ENCODE measurements around the gene APP. TPM values are rescaled to one million over a fixed set of nuclear protein-coding genes. Genes with fewer than 3 reads are reported as not detected.
"Not testable (repeated sequence)": the region's sequence is repeated elsewhere in the genome, so short reads cannot be mapped to it uniquely, and the experiment has no call there.

Gene APP
- total RNA-seq, 2 donors from 2014 or later: 460 to 557 TPM

GRCh38 chr21:26013970-26014369 lies 156.6 kb downstream of the APP start:
- Histone ChIP-seq H3K27me3 (ENCODE audit: control insufficient read depth, insufficient read depth, low read length, poor library complexity, severe bottlenecking) (no peaks in the 10 kb centered on the region), H3K4me3 (ENCODE audit: low read length) (no peak overlapping the region), H3K9me3 (ENCODE audit: control insufficient read depth, low read length) (no peaks in the 10 kb centered on the region), H3K36me3 (ENCODE audit: control insufficient read depth, insufficient read depth, low read length) (peaks cover 34% of the 10 kb centered on the region), H3K27ac (ENCODE audit: low read depth, low read length) (no peak overlapping the region), H3K4me1 (ENCODE audit: control insufficient read depth, insufficient read depth, low read length) (peaks cover 8% of the 10 kb centered on the region), H3K9ac (ENCODE audit: extremely low read depth, low read length, poor library complexity, severe bottlenecking) (no peak overlapping the region)
- no peak overlapping the region for H3K4me3 Mint-ChIP-seq
- peaks cover 29% of the 10 kb centered on the region for H3K4me1 Mint-ChIP-seq
- no peak overlapping the region for H3K27ac Mint-ChIP-seq
- TF ChIP-seq CTCF (conservative IDR thresholded peaks at IDR 0.05): no peak
- DNase-seq: no peak
- peaks cover 19% of the 10 kb centered on the region for H3K36me3 Mint-ChIP-seq (ENCODE audit: low read depth)
- 66% methylated on average over 3 to 4 of the region's 4 CpGs for WGBS, 2 experiments (ENCODE audit: insufficient coverage in 1 of 2, insufficient read length in 1 of 2)
- H3K27me3 Mint-ChIP-seq (ENCODE audit: insufficient read depth): no peaks in the 10 kb centered on the region
- no peaks in the 10 kb centered on the region for H3K9me3 Mint-ChIP-seq

- not testable (repeated sequence) for H3K9me3 ChIP-seq (ENCODE audit: control insufficient read depth, low read length); H3K27me3 Mint-ChIP-seq (ENCODE audit: insufficient read depth); H3K27ac ChIP-seq (ENCODE audit: low read depth, low read length); H3K4me3 Mint-ChIP-seq; DNase-seq; H3K27me3 ChIP-seq (ENCODE audit: control insufficient read depth, insufficient read depth, low read length, poor library complexity, severe bottlenecking); H3K9me3 Mint-ChIP-seq; H3K4me3 ChIP-seq (ENCODE audit: low read length)
- Mint-ChIP-seq H3K36me3 (ENCODE audit: low read depth) (peaks cover 14% of the 10 kb centered on the region), H3K4me1 (peaks cover 36% of the 10 kb centered on the region), H3K27ac (peak overlapping the region; percentile 86)
- Histone ChIP-seq H3K36me3 (ENCODE audit: control insufficient read depth, insufficient read depth, low read length) (peaks cover 30% of the 10 kb centered on the region), H3K9ac (ENCODE audit: extremely low read depth, low read length, poor library complexity, severe bottlenecking) (peak overlapping the region; percentile 12), H3K4me1 (ENCODE audit: control insufficient read depth, insufficient read depth, low read length) (peaks cover 18% of the 10 kb centered on the region)
- 71 to 83% methylated on average over 3 to 4 of the region's 4 CpGs for WGBS, 2 experiments (ENCODE audit: insufficient coverage in 1 of 2, insufficient read length in 1 of 2)
Observed at GRCh38 chr21:26012482-26012881, 158.1 kb downstream of the APP start.

- no peak for TF ChIP-seq CTCF (conservative IDR thresholded peaks at IDR 0.05)
- H3K27me3 Mint-ChIP-seq (ENCODE audit: insufficient read depth): no peaks in the 10 kb centered on the region
- WGBS, 2 experiments (ENCODE audit: insufficient coverage in 1 of 2, insufficient read length in 1 of 2): 94 to 97% methylated on average over 4 to 6 of the region's 6 CpGs
- Histone ChIP-seq H3K36me3 (ENCODE audit: control insufficient read depth, insufficient read depth, low read length) (peaks cover 29% of the 10 kb centered on the region), H3K27ac (ENCODE audit: low read depth, low read length) (no peak overlapping the region), H3K27me3 (ENCODE audit: control insufficient read depth, insufficient read depth, low read length, poor library complexity, severe bottlenecking) (no peaks in the 10 kb centered on the region), H3K4me3 (ENCODE audit: low read length) (no peak overlapping the region), H3K9me3 (ENCODE audit: control insufficient read depth, low read length) (no peaks in the 10 kb centered on the region), H3K9ac (ENCODE audit: extremely low read depth, low read length, poor library complexity, severe bottlenecking) (no peak overlapping the region), H3K4me1 (ENCODE audit: control insufficient read depth, insufficient read depth, low read length) (peaks cover 18% of the 10 kb centered on the region)
- DNase-seq: no peak
- H3K9me3 Mint-ChIP-seq: no peaks in the 10 kb centered on the region
- peaks cover 36% of the 10 kb centered on the region for H3K4me1 Mint-ChIP-seq
- peak overlapping the region; percentile 86 for H3K27ac Mint-ChIP-seq
- H3K36me3 Mint-ChIP-seq (ENCODE audit: low read depth): peaks cover 12% of the 10 kb centered on the region
- H3K4me3 Mint-ChIP-seq: no peak overlapping the region
Observed at GRCh38 chr21:26011292-26011940, 159.2 kb downstream of the APP start.

Measured in endodermal cell (in vitro differentiated cells).